Fibroblast of skin of left biceps (primary cell): ENCODE measurements around the gene MIR17HG.
A peak's percentile ranks its signal among the peaks of the same experiment; 100 is the strongest.

ENCODE experiments used
- DNase-seq, 2 experiments: peaks; one replicate each; pipeline ENCODE4 v3.0.0-alpha.2; 2013; ENCODE audit warnings: low read depth in 2 of 2

MIR17HG gene

DNA sequence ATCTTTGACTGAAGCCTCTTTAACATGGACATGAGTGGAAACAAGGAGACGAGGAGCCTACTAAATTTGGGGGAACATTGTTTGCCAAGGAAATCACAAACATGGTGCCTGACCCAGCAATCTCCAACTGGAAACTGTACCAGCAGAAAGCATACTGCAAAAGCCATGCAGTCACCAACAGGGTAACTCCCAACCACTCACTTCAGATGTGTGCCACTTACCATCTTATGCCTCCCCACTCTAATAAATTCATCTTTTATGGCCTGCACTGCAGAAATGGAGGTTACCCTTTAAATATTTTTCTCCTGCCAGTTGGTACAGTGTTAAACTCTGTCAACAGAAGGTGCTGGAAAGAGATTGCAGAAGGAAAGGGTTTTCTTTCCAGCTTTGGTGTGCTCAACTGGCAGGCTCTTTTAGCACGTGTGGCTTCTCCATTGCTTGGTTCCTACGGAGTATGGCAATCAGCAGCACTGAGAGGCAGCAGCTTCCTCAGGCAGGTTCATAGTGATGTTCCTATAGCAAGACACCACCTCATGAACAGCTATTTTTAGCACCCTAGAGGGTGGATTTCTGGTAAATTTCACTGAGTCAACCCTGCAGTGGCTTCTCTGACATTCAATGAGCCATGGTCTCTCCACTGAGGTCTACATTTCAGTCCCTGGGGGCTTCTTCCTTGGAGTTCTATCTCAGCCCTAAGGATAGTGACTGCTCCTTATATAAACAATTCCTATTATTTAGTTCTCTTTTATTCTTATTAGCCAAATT lies 21.4 kb downstream of the MIR17HG start:
- DNase-seq, result no peak

DNA sequence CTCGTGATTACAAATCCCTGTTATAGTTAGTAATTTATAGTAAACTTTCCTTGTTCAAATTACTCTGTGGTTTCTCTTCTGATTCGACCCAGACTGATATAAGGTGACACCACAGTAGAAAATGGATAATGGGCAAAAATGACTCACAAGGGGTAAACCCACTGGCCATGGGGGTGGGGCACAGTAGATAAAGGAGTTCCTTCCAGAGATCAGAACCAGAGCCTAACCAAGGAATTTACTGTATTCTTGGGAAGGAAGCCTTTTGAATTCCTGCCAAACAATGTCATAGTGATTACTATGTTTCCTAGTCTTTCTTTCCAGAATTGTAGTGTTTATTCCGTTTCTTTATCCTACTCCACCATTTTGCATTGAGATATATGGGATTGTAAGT lies 21.9 kb downstream of the MIR17HG start:
- peak; percentile 42 to 45 for DNase-seq

DNA sequence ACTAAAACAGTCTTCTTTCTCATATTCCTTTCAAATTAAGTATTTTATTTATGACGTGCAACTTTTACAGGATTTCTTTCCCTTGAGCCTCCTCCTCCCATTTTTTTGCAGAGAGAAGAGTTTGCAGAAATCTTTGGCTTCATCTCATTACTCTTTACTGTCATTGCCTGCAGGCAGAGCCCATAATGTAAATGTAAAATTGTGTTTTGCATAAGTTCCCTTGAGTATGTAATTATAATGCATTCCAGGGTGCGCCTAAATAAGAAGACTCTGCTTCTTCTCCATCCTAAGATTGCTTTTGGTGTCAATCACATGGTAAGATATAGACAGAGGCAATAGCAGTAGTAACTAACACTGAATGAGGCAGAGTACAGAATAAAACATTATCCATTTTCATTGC lies 23.0 kb downstream of the MIR17HG start:
- DNase-seq, result no peak

DNA sequence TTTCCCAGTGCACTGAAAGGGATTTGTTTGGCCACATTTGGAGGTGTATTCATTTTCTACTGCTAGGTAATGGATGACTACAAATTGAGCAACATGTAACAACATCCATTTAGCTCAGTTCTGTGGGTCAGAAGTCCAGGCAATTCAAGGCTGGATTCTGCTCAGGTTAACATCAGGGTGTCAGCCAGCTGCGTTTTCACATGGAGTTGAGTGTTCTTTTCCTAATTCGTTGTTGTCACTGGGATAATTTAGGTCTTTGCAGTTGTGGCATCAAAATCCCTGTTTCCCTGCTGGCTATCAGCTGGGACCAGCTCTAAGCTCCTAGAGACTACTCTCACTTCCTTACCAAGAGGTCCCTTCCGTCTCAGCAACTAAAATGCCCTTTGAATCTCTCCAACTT lies 25.4 kb downstream of the MIR17HG start:
- no peak for DNase-seq

DNA sequence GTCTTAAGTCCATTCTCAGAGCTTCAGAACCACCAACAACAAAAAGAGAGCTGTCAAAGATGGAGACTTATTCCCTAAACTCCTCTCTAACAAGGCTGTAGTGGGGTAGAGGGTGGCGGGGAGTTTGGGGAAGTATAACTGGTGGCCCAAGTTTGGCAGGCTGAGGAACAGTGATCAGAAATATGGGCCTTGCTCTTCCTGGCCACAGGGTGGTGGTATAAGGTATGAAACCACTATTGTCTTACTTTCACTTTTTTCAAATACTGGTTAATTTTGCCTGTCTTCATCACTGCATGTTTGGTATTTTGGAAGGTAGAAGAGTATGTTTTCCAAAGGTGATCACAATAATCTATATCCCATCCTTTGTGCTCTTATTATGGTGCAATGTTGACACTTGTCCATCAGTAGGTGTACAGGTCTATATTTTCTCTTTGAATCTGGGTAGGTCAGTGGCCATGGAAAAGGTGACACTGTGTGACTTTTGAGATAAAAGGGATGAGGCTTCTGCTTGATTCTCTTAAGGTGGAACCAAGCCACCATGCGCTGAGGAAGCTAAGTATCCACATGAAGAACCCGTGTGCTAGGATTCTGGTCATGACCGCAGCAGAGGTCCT lies 27.7 kb downstream of the MIR17HG start:
- DNase-seq, result no peak

DNA sequence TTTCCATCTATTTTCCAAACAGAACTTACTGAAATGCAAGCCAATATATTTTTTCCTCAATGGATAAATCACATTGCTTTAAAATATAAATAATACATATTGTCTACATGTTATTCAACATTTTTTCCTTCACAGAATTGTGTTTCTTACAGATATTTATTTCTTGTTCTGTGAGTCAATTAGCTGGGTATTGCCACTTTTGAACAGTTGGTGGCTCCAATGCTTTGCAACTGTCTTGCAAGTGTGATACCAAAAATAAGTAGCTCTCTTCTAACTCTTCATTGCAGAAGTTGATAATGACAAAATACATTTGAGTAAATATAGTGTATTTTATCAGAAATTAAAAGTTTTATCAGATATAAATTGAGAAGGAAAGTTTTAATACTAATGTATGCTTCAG lies 33.9 kb downstream of the MIR17HG start:
- DNase-seq, result no peak

DNA sequence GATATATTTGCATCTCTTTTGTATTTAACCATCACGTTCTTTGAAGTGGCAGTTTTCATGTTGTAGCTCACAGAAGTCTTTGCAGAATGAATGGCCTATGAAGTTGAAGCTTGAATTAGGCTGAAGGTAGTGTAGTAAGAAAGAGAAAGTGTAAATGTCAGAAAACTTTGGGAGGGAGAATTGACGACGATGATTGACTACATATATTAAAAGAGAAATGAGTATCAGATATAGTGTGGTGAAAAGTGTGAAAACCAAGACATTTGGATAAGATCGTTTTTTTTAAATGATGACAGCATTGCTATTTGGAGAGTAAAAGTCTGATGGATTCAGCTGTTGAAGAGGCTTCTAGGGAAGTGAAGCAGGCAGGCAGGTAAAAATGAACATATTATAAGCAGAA lies 36.3 kb downstream of the MIR17HG start:
- no peak for DNase-seq

DNA sequence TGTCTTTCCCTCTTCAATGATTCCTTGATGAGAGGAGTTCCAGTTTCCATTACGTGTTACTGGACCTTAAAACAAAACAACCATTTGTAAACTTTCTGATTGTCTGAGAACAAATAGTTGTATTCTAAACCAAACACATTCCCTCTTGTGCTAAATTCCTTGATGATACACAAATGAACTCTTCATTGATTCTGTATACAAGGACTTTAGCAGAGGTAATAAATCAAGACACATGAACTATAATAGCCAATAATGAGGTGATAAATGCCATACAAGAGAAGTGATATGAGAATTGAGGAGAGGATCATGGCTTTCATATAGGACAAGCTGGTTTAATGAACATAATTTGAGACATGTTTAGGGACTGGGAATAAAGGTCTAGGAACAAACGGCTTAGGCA lies 37.4 kb downstream of the MIR17HG start:
- no peak for DNase-seq

DNA sequence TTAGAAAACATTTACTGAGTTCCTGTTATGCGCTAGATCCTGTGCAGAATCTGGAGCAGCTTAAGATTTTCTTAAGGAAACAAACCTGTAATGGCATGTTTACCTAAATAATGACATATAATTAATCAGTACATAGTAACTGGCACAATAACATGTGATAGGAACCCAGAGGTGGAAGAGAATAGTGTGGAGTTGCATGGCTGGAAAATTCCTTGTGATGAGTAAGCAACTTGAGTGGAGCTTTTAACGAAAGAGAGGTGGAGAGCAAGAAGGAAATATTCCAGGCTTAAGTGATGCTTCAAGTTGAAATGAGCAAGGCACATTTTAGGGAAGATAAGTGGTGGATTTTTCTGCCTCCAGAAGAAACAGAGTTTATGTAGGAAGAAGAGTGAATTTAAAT lies 41.7 kb downstream of the MIR17HG start:
- no peak for DNase-seq

DNA sequence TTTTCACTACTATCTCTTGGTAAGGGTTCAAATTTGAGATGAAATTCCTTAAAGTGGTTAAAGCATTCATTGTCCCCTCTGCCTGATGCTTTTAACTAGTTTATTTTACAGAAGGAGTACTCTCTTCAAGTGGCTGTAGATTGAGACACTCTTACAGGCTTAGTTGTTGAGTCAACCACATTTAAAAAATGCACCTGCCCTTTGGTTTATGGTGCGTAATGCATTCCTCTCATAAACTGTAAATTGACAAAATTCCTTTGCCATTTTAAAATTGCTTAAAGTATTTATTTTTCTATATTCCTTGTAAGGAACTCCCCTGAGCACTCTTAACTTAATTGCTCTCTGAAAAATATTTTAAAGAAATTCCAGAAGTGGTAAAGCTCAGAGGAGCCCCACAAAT lies 50.1 kb downstream of the MIR17HG start:
- no peak for DNase-seq

DNA sequence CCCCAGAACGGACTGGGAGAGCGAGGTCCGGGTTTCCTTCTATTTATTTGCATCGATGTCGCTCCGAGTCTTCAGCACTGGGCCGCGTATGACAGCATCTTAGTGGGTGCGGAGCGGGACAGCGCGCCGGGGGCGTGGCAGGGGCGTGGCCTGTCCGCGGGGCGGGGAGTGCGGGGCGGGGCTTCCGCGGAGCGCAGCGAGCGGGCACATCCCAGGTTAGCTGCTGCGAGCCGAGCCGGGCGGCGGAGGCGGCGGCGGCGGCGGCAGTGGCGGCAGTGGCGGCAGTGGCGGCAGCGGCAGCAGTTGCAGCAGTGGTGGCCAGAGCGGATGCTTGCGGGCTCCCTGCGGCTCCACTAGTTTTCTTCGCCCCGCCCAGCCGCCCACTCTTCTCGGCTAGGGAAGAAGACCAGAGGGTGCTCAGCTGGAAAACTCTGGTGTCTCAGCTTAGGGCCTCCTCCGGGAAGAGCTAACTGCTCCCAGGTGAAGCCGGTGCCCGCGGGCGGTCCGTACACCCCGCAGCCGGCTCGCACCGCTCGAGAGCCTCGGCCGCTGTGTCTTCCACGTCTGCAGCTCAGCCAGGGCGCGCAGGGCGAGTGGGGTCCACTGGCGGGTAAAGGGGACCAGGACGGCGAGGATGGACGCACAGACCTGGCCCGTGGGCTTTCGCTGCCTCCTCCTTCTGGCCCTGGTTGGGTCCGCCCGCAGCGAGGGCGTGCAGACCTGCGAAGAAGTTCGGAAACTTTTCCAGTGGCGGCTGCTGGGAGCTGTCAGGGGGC lies 51.1 kb downstream of the MIR17HG start, which contains the start of gene GPC5:
TSS of gene GPC5 (plus strand) at position 209 of the 776 bp plus-strand sequence.
- DNase-seq, result no peak

DNA sequence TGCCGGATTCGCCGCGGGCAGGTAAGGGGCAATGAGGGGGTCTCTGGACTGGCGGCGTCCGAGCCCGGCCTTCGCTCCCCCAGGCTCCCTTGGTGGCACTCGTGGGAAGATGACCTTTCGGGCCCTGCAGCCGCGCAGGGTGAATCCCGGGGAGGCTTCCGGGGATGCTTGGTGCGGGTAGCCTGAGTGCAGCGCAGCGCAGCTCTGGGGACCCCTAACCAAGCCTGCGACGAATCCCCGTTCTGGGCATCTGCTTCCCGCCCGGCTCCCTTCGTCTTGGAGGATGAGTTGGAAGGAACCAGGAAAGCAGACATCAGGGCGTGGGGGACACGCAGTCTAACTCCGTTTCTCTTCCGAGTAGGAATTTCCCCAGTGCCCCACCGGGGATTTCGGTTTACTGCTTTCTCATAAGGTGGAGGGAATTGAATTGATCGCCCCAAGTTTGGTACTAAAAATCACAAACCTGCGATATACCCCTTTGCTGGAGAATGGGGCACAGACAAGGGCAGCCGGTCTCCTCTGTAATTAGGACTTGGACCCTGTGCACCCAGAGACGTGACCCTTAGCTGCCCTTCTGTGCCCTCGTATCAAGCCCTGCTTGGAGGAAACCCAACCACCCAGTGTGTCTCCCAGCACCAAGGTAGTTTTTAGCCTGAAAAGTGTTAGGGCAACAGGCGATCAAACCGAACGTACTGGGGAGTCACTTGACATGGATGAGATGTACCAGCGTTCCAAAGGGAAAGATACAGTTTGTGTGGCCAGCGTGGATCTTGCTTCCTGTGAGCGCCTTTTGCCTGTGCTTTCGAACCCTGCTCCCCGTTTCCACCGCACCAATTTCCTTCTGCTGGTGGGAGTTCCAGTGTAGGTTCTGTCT lies 51.9 kb downstream of the MIR17HG start:
- DNase-seq, result no peak

DNA sequence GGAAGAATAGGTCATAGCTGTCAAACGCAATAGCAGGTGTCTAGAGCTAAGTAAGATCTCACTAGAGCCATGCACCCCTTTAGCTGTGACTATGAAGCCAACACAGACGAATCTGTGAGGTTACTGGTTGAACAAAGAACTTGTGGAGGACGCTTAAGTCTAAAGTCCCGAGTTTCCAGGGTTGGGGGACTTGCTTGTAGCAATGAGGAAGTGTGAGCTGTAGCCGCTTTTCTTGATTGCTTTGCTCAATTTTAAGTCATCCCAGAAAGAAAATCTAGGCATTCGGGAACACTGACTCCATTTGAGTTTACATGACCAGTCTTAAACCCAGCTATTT lies 52.5 kb downstream of the MIR17HG start:
- no peak for DNase-seq

DNA sequence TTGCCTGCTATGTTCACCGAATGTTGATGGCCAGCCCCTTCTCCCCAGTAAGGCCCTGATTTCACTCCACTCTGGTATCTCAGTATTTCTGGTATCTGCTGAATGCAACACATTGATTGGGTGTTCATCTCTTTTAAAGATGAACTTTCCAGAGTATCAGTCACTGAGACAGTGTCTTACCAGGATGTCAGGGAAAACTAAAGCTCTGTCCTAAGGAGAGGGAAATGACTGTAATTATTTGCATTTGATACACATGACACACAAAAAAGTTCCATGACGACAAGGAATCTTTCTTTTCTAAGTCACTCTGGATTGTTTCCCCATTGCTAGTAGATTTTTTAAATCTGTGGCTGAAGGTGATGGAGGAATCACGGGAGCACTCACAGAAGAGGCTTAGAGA lies 53.2 kb downstream of the MIR17HG start:
- DNase-seq, result no peak

DNA sequence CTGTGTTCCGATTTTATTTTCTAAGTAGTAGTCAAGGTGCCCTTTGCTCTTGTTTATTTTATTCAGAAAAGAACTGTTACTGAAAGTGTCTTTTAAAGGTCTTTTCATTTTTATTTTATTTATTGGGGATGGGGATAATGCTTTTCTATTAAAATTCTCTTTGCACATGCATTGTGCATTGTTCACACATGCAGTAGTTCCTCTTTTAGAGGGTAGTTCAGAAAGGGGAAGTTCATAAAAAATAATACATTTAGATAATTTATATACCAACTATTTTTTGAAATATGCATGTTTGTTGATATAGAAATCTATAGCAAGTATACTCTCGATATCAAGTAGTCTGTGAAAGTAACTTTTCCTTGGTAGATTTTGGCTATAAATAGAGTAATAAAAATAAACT lies 54.4 kb downstream of the MIR17HG start:
- no peak for DNase-seq
